Measurements from ENCODE around the gene PKDREJ. TPM values are rescaled to one million over a fixed set of nuclear protein-coding genes. Genes with fewer than 3 reads are reported as not detected.
A peak's percentile ranks its signal among the peaks of the same experiment; 100 is the strongest.
"Not testable (repeated sequence)": the region's sequence is repeated elsewhere in the genome, so short reads cannot be mapped to it uniquely, and the experiment has no call there.

The PKDREJ gene
- total RNA-seq, 1 donor: under 0.01 TPM

GRCh38 chr22:46280063-46280817, 17.1 kb upstream of the PKDREJ start:
- H3K4me3 ChIP-seq (ENCODE audit: low read length): no peak overlapping the region
- no peaks in the 10 kb centered on the region for H3K9me3 ChIP-seq (ENCODE audit: low read depth, low read length)
- peaks cover 14% of the 10 kb centered on the region for H3K4me1 ChIP-seq (ENCODE audit: insufficient read depth, low read length)
- no peaks in the 10 kb centered on the region for H3K27me3 ChIP-seq (ENCODE audit: insufficient read depth, low read length)

- H3K27me3 ChIP-seq (ENCODE audit: insufficient read depth, low read length): no peaks in the 10 kb centered on the region
- H3K4me1 ChIP-seq (ENCODE audit: insufficient read depth, low read length): peaks cover 14% of the 10 kb centered on the region
- H3K4me3 ChIP-seq (ENCODE audit: low read length): no peak overlapping the region
- no peaks in the 10 kb centered on the region for H3K9me3 ChIP-seq (ENCODE audit: low read depth, low read length)
Observed at GRCh38 chr22:46278656-46279645, 15.8 kb upstream of the PKDREJ start.

GRCh38 chr22:46276563-46276962, 13.4 kb upstream of the PKDREJ start:
- Histone ChIP-seq H3K27me3 (ENCODE audit: insufficient read depth, low read length) (no peaks in the 10 kb centered on the region), H3K4me3 (ENCODE audit: low read length) (no peak overlapping the region), H3K4me1 (ENCODE audit: insufficient read depth, low read length) (peaks cover 14% of the 10 kb centered on the region), H3K9me3 (ENCODE audit: low read depth, low read length) (no peaks in the 10 kb centered on the region)

- Histone ChIP-seq H3K4me3 (ENCODE audit: low read length) (no peak overlapping the region), H3K27me3 (ENCODE audit: insufficient read depth, low read length) (no peaks in the 10 kb centered on the region), H3K9me3 (ENCODE audit: low read depth, low read length) (no peaks in the 10 kb centered on the region), H3K4me1 (ENCODE audit: insufficient read depth, low read length) (peaks cover 11% of the 10 kb centered on the region)
Observed at GRCh38 chr22:46275455-46276122, 12.4 kb upstream of the PKDREJ start.

- H3K4me1 ChIP-seq (ENCODE audit: insufficient read depth, low read length): peaks cover 2% of the 10 kb centered on the region
- no peak overlapping the region for H3K4me3 ChIP-seq (ENCODE audit: low read length)
- H3K27me3 ChIP-seq (ENCODE audit: insufficient read depth, low read length): no peaks in the 10 kb centered on the region
- H3K9me3 ChIP-seq (ENCODE audit: low read depth, low read length): no peaks in the 10 kb centered on the region
Observed at GRCh38 chr22:46274381-46274780, 11.2 kb upstream of the PKDREJ start.

GRCh38 chr22:46273432-46274148, 10.4 kb upstream of the PKDREJ start:
- Histone ChIP-seq H3K4me1 (ENCODE audit: insufficient read depth, low read length) (peaks cover 8% of the 10 kb centered on the region), H3K27me3 (ENCODE audit: insufficient read depth, low read length) (no peaks in the 10 kb centered on the region), H3K4me3 (ENCODE audit: low read length) (no peak overlapping the region), H3K9me3 (ENCODE audit: low read depth, low read length) (no peaks in the 10 kb centered on the region)

- Histone ChIP-seq H3K9me3 (ENCODE audit: low read depth, low read length) (no peaks in the 10 kb centered on the region), H3K27me3 (ENCODE audit: insufficient read depth, low read length) (no peaks in the 10 kb centered on the region), H3K4me3 (ENCODE audit: low read length) (no peak overlapping the region), H3K4me1 (ENCODE audit: insufficient read depth, low read length) (peaks cover 14% of the 10 kb centered on the region)
Observed at GRCh38 chr22:46272762-46273431, 9.8 kb upstream of the PKDREJ start.

GRCh38 chr22:46272196-46272595, 9.1 kb upstream of the PKDREJ start:
- Histone ChIP-seq H3K4me3 (ENCODE audit: low read length) (no peak overlapping the region), H3K9me3 (ENCODE audit: low read depth, low read length) (no peaks in the 10 kb centered on the region), H3K27me3 (ENCODE audit: insufficient read depth, low read length) (no peaks in the 10 kb centered on the region), H3K4me1 (ENCODE audit: insufficient read depth, low read length) (peaks cover 18% of the 10 kb centered on the region)

GRCh38 chr22:46269564-46269963, 6.4 kb upstream of the PKDREJ start:
- Histone ChIP-seq H3K27me3 (ENCODE audit: insufficient read depth, low read length) (no peaks in the 10 kb centered on the region), H3K4me3 (ENCODE audit: low read length) (no peak overlapping the region), H3K4me1 (ENCODE audit: insufficient read depth, low read length) (peaks cover 18% of the 10 kb centered on the region), H3K9me3 (ENCODE audit: low read depth, low read length) (no peaks in the 10 kb centered on the region)

- peaks cover 6% of the 10 kb centered on the region for H3K27me3 ChIP-seq (ENCODE audit: insufficient read depth, low read length)
- no peaks in the 10 kb centered on the region for H3K9me3 ChIP-seq (ENCODE audit: low read depth, low read length)
- peaks cover 18% of the 10 kb centered on the region for H3K4me1 ChIP-seq (ENCODE audit: insufficient read depth, low read length)
- peak within 1 kb of the TSS; percentile 61 for H3K4me3 ChIP-seq (ENCODE audit: low read length)
Observed at GRCh38 chr22:46267431-46268279, 4.5 kb upstream of the PKDREJ start, which contains the start of gene TTC38. TTC38 (plus strand) TSS chr22:46268008; CDS start chr22:46268040, 32 bp downstream.

- H3K27me3 ChIP-seq (ENCODE audit: insufficient read depth, low read length): peaks cover 21% of the 10 kb centered on the region
- peaks cover 18% of the 10 kb centered on the region for H3K4me1 ChIP-seq (ENCODE audit: insufficient read depth, low read length)
- H3K4me3 ChIP-seq (ENCODE audit: low read length); H3K9me3 ChIP-seq (ENCODE audit: low read depth, low read length): not testable (repeated sequence)
Observed at GRCh38 chr22:46265627-46266026, 2.5 kb upstream of the PKDREJ start.

GRCh38 chr22:46264520-46264919, 1.4 kb upstream of the PKDREJ start:
- not testable (repeated sequence) for H3K4me3 ChIP-seq (ENCODE audit: low read length); H3K9me3 ChIP-seq (ENCODE audit: low read depth, low read length)
- peaks cover 21% of the 10 kb centered on the region for H3K27me3 ChIP-seq (ENCODE audit: insufficient read depth, low read length)
- H3K4me1 ChIP-seq (ENCODE audit: insufficient read depth, low read length): peaks cover 22% of the 10 kb centered on the region

GRCh38 chr22:46262449-46263215, 511 bp downstream of the PKDREJ start:
- Histone ChIP-seq H3K9me3 (ENCODE audit: low read depth, low read length) (no peaks in the 10 kb centered on the region), H3K27me3 (ENCODE audit: insufficient read depth, low read length) (peaks cover 21% of the 10 kb centered on the region), H3K4me3 (ENCODE audit: low read length) (no peak overlapping the region), H3K4me1 (ENCODE audit: insufficient read depth, low read length) (peaks cover 20% of the 10 kb centered on the region)

Data from mononuclear cell (primary cell).